ENCODE results near the gene FOXB1.

The FOXB1 gene

DNA sequence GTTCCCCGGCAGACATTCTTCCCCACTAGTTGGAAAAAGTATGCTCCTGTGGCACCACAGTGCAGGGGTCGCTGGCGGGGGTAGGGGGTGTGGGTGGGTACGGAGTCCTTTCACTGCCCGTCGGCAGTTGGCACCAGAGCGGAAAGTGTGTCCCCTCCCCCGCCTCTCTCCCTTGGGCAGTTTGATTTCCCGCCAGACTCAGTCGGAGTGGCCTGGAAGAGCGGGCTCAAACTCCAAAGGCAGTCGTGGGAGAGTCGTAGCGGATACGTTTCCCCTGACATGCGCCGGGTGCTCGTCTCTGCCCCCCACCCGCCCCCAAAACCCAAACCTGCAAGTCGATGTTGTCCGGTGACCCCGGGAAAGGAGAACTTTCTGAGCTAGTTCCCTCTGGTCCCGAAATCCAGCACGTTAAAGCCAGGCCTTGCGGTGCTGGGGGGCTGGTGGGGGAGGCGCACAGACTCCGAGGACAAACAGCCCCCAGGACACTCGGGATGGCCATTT is 4.4 kb upstream of the FOXB1 start:
- no peak for DNase-seq

DNA sequence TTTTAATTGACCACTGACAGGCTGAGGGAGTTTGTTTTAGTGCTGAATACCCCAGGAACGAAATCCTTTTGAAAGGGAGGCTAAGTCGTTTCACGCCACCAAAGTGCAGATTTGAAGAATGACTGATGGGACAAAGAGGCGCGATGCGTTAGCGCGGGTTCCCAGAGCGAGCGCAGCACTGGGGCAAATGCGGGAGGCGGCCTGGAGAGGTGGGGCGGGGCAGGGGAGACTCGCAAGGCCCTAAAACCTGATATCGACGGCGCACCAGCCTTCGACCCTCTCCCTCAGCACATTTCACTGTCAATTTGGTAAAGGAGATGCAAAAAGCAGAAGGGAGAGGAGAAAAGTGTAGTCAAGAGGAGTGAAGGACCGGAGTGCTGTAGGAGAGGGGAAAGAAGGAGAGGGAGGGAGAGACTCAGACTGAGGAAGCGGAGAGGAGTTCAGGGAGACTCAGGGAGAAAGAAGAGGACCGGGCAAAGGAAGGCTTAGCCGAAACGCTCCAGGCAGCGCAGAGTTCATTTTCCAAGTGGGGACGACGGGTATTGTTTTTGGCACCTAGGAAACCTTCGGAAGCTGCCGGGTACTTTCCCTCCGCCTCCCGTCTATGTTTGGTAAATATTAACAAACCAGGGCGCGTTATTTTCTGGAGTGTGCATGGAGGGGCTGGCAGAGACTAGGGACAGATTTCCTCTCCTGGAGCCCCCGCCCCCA is 3.8 kb upstream of the FOXB1 start:
- DNase-seq, result no peak

DNA sequence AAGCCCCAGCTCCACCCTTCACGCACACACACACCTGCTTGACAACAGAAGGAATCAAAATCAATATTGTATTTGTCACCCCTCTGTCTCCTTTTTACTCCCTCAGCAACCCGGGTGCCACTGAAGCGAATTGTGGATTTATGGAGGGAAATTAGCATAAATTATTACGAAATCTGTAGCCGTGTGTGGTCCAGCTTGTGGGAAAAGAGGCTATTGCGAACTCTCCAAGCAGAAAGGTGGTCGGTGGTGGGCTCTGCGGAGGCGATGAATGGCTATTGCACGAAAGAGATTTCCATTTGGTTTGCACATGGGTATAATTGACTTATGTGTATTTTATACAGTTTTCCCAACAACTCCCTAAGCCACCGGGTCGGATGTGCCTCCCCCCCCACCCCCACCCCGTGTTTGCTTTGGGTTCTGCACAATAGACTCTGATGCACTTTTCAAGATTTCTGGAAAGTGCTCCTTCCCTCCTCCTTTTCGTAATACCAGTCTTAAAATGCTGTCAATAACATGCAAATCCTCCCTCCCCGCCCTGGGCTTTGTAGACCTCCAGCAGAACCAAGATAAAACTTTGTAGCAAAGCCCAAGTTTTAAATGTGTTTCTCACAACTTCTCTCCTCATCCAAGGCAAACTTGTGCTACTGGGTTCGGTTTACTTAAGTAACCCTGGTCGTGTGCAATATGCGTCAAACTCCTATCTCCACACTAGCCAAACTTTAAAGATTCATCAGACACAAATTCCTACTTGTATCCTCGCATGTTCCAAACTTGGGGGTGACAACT is 3.1 kb upstream of the FOXB1 start:
- no peak for DNase-seq

DNA sequence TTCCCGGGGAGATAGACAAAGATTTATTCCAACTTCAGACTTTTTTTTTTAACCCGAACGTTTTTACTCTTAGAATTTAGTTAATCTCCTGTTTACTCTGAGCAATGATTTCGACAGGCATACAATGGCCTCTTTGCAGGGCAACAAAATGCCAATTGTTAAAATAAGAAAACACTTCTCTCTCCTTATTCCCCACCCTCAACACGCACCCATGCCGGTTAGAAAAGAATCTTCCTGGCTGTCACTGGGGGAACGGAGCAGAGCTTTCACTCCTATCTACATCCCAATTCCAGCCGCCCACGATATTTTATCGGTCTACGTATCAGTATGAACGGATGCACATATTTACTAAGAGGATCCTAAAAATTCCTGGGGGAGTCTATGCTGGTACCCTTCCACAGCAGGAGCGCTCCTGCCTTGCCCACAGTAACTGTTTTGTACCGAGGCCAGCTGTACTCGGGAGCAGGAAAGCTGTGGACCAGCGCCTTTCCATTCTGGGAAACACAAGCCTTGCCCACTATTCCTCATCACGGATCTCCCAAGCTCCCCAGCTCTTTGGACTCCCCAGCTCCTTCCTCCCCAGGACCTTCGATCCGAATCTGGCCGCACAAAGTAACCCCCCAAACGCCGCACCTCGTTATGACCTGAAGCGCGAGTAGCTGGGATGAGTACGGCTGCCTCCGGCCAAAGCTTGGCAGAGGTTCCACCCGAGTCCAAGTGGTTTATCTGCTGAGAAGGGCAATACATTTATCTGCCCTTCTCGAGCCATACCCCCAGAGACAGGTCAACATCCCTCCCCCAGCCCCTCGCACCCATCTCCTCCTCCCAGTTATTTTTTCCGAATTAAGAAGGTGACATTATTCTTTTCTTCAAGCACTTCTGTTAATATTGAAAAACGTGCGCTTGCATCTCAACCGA is 2.2 kb upstream of the FOXB1 start:
- DNase-seq, result no peak

DNA sequence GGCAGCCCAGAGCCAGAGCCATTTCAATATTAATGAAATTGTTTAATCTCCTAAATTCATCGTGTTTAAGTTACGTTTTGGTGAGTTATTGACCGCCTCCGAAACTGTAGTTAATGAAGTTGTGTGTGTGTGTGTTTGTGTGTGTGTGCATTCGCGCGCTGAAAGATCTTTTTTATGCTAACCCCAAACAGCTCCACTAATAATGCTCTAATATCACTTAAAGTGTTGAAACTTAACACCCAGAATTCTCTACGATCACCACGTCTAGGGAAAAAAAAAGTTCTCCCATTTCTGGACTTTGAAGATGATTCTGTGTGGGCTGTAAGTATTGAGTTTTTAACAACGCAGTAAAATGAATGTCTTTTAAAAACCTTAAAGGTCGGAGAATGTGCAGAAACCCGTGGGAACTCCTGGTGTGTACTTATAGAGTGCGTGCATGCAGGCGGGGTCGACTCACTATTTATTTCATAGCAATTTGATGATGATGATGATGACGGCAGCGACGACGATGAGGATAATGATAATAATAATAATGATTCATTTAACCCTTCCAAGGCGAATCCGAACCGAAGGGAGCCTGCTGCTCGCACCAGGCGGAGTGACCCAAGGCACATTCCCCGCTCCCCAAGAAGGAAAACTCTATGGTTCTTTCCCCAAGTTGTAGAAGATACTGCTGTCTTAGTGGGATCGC is 1.4 kb upstream of the FOXB1 start:
- DNase-seq, result no peak

DNA sequence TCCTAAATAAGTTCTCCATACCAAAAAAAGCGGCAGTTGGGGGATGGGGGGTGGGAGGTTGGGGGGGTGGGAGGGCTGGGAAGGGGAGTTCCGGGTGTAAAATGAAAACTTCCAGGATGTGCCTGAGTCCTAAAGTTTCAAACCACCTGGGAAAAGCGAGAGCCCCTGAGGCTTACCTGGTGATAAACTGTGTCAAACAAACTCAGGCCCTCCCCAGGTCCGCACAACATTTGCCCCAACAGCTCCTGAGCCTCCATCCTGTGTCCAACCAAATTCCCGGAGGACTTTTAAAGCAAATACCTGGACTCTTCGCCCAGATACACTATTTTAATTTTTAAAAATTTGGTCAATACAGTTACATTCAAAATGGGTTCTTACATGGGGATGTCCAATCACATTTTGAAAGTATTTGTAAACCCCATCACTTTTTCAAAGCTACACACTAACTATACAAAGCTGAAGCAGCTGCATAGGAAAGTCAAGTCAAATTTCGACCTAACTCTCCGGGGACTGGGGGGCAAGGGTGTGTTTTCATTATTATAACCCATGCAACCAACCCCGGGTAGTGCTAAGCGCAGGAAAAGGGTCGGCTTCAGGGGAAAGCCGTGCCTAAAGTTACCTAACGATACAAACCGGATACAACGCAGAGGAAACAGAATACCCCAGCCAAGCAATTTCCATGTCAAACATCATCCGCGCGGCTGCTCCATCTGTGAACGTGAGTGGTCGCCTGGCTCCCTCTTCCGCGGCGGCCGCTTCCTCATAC is 685 bp upstream of the FOXB1 start:
- DNase-seq, result no peak

DNA sequence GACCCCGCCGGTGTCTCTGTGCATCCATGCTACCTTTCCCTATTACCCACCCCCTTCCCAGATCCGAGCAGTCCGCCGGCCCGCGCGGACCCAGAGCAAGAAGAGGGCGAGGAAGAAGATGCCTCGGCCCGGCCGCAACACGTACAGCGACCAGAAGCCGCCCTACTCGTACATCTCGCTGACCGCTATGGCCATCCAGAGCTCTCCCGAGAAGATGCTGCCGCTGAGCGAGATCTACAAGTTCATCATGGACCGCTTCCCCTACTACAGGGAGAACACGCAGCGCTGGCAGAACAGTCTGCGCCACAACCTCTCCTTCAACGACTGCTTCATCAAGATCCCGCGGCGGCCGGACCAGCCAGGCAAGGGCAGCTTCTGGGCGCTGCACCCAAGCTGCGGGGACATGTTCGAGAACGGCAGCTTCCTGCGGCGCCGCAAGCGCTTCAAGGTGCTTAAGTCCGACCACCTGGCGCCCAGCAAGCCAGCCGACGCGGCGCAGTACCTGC is 788 bp downstream of the FOXB1 start:
- DNase-seq, result no peak

DNA sequence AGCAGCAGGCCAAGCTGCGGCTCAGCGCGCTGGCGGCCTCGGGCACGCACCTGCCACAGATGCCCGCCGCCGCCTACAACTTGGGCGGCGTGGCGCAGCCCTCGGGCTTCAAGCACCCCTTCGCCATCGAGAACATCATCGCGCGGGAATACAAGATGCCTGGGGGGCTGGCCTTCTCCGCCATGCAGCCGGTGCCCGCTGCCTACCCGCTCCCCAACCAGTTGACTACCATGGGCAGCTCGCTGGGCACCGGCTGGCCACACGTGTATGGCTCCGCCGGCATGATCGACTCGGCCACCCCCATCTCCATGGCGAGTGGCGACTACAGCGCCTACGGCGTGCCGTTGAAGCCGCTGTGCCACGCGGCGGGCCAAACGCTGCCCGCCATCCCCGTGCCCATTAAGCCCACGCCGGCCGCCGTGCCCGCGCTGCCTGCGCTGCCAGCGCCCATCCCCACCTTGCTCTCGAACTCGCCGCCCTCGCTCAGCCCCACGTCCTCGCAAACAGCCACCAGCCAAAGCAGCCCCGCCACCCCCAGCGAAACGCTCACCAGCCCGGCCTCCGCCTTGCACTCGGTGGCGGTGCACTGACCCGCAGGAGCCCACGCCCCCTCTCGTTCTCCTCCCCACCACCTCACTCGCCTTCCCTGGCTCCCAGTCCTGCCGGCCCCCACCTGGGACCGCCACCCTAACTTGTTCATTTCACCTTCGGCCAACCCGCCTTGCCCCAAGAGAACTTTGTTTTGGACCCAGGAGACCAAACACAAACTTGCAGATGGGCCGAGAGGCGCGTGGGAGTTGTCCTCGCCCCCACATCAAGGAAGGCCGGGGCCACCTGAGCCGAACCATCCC is 1.5 kb downstream of the FOXB1 start:
- no peak for DNase-seq

DNA sequence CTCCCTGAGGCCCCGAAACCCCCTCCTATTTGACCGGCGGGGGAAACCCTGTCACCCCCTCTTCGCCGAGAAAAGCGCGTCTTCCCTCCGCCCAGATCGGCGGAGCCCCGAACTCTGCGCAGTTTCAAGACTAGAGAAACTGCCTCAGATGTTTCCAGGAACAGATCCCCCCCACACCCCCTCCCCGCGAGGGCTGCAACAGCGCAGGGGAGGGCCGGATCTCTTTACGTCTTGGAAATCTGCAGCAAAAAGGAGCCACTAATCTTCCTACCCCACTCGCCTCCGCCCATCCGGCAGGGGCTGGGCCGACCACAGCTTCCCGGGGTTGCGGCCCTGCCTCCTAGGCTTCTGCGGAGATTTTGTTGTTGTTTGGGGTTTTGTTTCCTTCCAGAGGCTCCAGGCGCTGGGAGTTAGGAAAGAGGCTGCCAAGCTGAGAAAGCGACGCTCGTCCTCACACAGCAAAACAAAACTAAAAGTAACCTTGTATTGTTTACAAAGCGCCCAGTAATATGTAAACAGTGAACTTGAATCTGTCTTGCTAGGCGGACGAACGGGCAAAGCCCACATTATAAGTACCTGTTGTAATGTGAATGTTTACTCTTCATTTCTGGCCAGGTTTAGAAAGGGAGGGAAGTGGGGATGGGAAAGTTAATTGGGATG is 2.2 kb downstream of the FOXB1 start:
- DNase-seq, result no peak

DNA sequence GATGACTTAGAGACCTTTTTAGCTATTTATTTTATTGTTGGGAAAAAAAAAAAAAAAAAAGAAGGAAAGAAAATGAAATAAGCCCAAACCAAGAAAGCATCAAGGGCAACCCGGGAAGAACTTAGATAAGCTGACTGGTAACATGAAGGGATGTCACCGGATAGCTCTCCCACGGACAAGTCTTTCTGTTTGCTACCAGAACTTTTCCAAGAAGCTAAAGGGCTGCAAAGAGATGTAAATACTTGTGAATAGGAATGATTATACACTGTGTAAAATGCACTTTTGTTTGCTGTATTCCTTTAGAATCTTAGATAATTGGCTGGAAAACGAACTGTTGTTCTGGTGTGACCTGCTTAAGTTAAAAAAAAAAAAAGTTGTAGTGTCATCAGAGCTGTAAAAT is 2.8 kb downstream of the FOXB1 start:
- DNase-seq, result no peak

DNA sequence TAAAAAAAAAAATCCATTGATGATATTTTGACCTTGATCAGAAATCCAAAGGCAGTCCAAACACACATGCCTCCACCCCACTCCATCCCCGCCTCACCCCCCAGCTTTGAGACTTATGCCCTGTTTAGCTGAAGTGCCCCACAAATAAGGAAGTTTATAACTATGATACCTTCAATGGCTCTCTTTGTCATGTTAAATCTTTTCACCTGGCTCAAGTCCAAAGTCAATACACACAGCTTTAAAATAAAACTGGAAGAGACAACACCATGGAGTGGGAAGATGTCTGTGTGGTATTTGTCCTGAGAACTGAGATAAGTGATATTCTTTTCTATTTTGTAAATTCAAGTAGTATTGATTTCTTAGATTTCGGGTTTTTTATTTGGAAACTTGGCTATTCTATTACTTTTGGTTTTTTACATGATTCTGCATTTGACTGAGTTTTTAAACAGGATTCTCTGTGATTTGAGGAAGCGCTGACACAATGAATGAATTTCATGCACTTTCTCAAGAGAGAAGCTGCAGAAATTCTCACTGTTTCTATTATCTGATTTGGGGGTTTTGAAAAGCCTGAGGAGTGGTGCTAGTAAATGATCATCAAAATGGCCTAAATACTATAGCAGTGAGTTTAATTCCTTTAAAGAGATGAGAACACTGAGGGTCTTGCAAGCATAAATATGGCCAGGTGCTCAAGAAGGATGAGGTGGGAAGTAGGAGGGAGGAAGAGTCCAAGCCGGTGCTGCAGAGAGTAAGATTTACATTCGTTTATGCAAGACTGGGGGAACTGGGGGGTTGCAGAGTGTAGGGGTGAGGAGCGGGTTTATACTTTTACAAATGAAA is 5.2 kb downstream of the FOXB1 start:
- DNase-seq, result no peak

DNA sequence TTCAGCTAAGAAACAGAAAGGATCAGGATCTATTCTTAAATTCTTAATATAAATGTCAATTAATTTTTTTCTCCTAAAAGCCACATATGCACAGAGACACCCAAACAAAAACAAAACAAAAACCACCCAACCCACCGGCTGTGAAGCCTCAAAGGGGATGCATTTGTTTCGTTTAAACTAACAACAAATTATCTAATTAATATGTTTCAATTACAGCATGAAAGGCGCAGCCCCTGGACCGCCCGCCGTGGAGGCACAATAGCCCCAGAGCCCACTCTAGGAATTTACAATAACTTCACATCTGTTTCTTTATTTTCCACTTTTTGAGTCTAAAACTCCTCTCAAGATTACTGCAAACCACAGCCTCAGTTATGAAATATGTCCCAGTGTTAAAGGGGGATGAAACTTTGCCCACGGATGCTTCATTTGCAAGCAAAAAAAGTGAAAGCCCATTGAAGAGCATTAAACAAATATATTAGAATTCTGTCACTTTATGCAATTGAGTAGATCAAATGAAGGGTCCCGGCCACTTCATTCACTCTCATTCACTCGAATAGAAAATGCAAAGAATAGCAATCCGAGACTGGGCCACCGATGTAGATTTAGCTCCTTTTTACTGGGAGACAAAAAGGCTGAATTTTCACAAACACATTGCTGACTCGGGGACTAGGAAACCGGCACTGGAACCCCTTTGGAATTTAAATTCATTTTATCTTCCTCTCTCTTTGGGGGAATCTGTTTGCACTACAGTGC is 6.0 kb downstream of the FOXB1 start:
- no peak for DNase-seq

DNA sequence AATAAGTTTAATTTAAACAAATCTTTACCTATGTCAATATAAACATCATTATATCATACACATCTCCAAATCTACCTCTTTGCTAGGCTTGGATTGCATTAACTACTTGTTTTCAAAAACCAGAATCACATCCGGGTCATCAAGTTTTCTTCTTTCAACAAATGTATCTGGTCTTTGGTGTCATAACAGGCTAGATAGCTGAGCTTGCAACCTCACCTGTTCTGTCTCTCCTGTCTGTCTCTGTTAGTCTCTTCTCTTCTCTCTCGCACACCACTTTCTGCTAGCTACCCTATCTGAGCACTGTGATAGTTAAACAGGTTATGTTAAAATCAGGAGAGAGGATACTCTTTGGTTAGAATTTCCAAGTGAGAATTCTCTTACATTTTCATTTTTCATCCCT is 6.7 kb downstream of the FOXB1 start:
- no peak for DNase-seq

DNA sequence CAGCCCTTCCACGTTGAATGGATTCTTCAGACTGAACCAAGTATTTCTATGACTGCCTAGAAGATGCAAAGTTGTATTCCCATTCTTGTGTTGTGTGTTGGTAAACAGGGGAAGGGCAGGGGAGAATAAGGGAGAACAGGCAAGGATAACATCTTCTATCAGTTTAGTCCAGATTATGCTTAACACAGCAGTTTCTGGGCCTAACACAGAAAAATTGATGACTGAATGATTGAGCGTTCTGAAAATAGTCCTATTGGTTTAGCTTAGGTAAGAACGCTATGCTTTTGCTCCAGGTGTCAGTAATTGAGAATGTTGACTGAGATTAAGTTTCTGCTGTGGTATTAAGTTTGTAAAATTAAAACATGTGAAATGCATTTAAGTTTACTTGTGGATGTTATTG is 8.6 kb downstream of the FOXB1 start:
- no peak for DNase-seq

DNA sequence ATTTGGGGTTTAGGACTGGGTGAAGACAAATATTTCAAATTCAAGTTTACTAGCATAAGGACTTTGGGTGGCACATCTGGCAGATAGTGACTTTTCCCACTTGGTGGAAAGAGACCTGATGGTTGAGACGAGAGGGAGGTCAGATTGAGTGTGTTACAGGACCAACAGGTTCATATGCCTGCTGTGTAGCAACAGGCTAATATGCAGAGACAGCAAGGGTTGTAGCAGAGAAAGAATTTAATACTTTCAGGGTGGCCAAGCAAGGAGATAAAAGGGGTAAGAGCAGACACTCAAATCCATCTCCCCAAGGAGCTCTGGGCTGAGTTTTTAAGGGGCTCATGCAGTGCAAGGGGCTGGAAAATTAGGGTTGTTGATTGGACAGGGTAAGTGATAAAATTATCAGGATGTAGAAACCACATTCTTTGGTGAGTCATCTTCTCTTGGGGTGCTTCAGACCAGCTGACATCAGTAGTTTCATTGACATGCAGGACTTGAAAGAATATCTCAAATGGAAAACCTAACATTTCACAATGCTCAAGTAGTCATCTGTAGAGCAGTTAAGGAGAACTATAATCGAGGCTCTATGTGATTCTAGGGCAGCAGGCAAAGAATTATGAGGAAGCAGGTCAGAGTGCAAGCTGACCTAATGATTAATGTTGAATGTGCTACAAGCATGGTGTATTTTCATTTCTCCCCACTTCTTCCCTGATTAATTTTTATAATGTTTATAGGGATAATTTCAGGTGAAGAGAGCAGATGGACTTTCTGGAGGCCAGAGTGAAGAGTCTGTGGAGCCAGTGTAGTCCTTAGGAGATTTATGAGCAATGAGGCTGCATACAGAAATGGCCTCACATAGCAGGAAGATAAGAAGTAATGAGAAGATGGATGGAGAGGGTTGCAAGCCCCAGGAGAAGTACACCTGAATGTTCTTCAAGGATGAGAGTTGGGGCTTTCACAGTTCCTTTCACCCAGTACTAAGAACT is 13.7 kb downstream of the FOXB1 start:
- no peak for DNase-seq

DNA sequence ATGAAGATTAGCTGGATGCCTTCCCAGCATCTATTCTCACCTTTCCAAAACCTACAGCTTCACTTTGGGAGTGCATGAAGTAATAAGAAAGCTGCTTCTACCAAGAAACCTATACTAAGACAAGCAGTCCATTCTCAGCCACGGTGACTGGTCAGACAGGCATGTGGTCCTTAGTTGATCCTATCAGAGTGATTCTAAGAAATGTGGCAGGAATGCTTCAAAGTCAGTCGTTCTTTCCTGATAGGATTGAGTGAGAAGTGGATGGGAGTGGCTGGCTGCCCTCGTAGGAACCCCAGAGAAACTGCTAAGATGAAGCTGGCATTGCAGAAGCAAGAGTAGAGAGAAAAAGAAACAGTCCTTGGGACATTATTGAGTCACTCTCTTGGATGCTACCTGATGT is 16.6 kb downstream of the FOXB1 start:
- DNase-seq, result no peak

All from NCI-H526 treated with DMSO at 0.1 percent for 48 hours (cell line).